Ishikawa (cell line): ENCODE data around the gene GAS7.

Experiments used
- CEBPB ChIP-seq: IDR thresholded peaks from 2 replicates; pipeline ENCODE4 v1.6.1; 2012
- EP300 ChIP-seq: IDR thresholded peaks from 2 replicates; pipeline ENCODE4 v1.6.1; 2012; ENCODE audit warnings: borderline replicate concordance
- NFIC ChIP-seq: IDR thresholded peaks from 2 replicates; pipeline ENCODE4 v1.6.1; 2012
- RAD21 ChIP-seq: IDR thresholded peaks from 2 replicates; pipeline ENCODE4 v1.6.1; 2012; ENCODE audit warnings: low read depth
- TAF1 ChIP-seq: IDR thresholded peaks from 2 replicates; pipeline ENCODE4 v1.6.1; 2012; ENCODE audit warnings: low read depth, mild to moderate bottlenecking
- TEAD4 ChIP-seq: IDR thresholded peaks from 2 replicates; pipeline ENCODE4 v1.6.1; 2012
- ZBTB7A ChIP-seq: IDR thresholded peaks from 2 replicates; pipeline ENCODE4 v1.6.1; 2012; ENCODE audit warnings: low read depth
- TF ChIP-seq, protein P1 (sequence below): IDR thresholded peaks from 2 replicates; pipeline ENCODE4 v1.6.1; 2012
- TF ChIP-seq, protein P2 (sequence below): IDR thresholded peaks from 2 replicates; pipeline ENCODE4 v1.6.1; 2012
- TF ChIP-seq, protein P3 (sequence below): IDR thresholded peaks from 2 replicates; pipeline ENCODE4 v1.6.1; 2012; ENCODE audit warnings: low read depth, mild to moderate bottlenecking

DNA sequence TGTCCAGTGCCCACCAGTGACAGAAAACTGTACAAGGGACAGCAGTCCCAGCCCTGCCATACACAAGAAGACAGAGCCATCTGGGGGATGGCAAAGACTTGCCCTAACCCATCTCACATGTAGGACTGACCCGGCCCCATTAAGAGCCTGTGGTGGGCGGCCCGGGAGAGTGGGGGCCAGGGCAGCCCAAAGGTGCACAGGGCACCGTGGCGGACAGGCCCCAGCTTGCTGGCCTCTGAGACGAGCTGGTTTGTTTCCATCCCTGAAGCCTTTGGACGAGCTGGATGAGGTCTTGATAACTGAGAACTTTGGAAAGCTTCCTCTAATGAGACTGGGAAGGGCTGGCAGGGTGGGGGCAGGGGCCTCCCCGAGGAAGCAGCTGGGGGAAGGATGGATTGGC lies 282.3 kb downstream of the GAS7 start:
- TF ChIP-seq, protein P1, sequence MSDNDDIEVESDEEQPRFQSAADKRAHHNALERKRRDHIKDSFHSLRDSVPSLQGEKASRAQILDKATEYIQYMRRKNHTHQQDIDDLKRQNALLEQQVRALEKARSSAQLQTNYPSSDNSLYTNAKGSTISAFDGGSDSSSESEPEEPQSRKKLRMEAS: no peak
- no peak for TF ChIP-seq EP300
- no peak for TF ChIP-seq NFIC
- no peak for TF ChIP-seq RAD21
- no peak for TF ChIP-seq CEBPB
- TF ChIP-seq TAF1: no peak
- TF ChIP-seq, protein P2, sequence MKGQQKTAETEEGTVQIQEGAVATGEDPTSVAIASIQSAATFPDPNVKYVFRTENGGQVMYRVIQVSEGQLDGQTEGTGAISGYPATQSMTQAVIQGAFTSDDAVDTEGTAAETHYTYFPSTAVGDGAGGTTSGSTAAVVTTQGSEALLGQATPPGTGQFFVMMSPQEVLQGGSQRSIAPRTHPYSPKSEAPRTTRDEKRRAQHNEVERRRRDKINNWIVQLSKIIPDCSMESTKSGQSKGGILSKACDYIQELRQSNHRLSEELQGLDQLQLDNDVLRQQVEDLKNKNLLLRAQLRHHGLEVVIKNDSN: no peak
- TF ChIP-seq, protein P3, sequence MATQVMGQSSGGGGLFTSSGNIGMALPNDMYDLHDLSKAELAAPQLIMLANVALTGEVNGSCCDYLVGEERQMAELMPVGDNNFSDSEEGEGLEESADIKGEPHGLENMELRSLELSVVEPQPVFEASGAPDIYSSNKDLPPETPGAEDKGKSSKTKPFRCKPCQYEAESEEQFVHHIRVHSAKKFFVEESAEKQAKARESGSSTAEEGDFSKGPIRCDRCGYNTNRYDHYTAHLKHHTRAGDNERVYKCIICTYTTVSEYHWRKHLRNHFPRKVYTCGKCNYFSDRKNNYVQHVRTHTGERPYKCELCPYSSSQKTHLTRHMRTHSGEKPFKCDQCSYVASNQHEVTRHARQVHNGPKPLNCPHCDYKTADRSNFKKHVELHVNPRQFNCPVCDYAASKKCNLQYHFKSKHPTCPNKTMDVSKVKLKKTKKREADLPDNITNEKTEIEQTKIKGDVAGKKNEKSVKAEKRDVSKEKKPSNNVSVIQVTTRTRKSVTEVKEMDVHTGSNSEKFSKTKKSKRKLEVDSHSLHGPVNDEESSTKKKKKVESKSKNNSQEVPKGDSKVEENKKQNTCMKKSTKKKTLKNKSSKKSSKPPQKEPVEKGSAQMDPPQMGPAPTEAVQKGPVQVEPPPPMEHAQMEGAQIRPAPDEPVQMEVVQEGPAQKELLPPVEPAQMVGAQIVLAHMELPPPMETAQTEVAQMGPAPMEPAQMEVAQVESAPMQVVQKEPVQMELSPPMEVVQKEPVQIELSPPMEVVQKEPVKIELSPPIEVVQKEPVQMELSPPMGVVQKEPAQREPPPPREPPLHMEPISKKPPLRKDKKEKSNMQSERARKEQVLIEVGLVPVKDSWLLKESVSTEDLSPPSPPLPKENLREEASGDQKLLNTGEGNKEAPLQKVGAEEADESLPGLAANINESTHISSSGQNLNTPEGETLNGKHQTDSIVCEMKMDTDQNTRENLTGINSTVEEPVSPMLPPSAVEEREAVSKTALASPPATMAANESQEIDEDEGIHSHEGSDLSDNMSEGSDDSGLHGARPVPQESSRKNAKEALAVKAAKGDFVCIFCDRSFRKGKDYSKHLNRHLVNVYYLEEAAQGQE: no peak
- TF ChIP-seq ZBTB7A: no peak
- no peak for TF ChIP-seq TEAD4
